Neural crest cell (in vitro differentiated cells): ENCODE data around the gene MYO1E. TPM values are rescaled to one million over a fixed set of nuclear protein-coding genes. Genes with fewer than 3 reads are reported as not detected.
A peak's percentile ranks its signal among the peaks of the same experiment; 100 is the strongest.
"Not testable (repeated sequence)": the region's sequence is repeated elsewhere in the genome, so short reads cannot be mapped to it uniquely, and the experiment has no call there.

ENCODE experiments used
- DNase-seq: peaks from one replicate; pipeline ENCODE4 v3.0.0; 2021; ENCODE audit warnings: low read depth, mixed read lengths, low spot score
- H3K27ac Mint-ChIP-seq: one replicate; pipeline ENCODE4 v1.8.0; 2021; ENCODE audit warnings: mild to moderate bottlenecking, mixed read lengths; ENCODE audit not compliant: unreplicated experiment
- H3K27me3 Mint-ChIP-seq: 2 replicates; pipeline ENCODE4 v1.8.0; 2021; ENCODE audit warnings: low read depth, mild to moderate bottlenecking, mixed read lengths
- H3K36me3 Mint-ChIP-seq: 2 replicates; pipeline ENCODE4 v1.8.0; 2021; ENCODE audit warnings: low read depth, mild to moderate bottlenecking, mixed read lengths
- H3K4me1 Mint-ChIP-seq: 2 replicates; pipeline ENCODE4 v1.8.0; 2021; ENCODE audit warnings: mixed read lengths
- H3K4me3 Mint-ChIP-seq: one replicate; pipeline ENCODE4 v1.8.0; 2021; ENCODE audit warnings: mild to moderate bottlenecking, mixed read lengths
- H3K9me3 Mint-ChIP-seq: 2 replicates; pipeline ENCODE4 v1.8.0; 2021; ENCODE audit warnings: mixed read lengths
- CTCF ChIP-seq: fragments of 200-600 bp; sonication (generic); conservative IDR thresholded peaks from 2 replicates; pipeline ENCODE4 v1.5.0; 2021; ENCODE audit warnings: antibody characterized with exemption, mild to moderate bottlenecking
- total RNA-seq: library from RNA; stranded (reverse); gene quantifications from 2 replicates; pipeline ENCODE4 v1.2.1, GENCODE V29; 2021

The MYO1E gene
- total RNA-seq, 1 donor from 2014 or later: 34.5 TPM

GRCh38 chr15:59165726-59166125 lies 206.9 kb downstream of the MYO1E start:
- DNase-seq: no peak
- H3K27me3 Mint-ChIP-seq: no peaks in the 10 kb centered on the region
- H3K9me3 Mint-ChIP-seq: no peaks in the 10 kb centered on the region
- no peak overlapping the region for H3K27ac Mint-ChIP-seq
- TF ChIP-seq CTCF: no peak
- peaks cover 6% of the 10 kb centered on the region for H3K36me3 Mint-ChIP-seq
- no peak overlapping the region for H3K4me3 Mint-ChIP-seq
- peaks cover 9% of the 10 kb centered on the region for H3K4me1 Mint-ChIP-seq

GRCh38 chr15:59162080-59162479 lies 210.6 kb downstream of the MYO1E start:
- H3K27ac Mint-ChIP-seq, DNase-seq, H3K4me3 Mint-ChIP-seq, H3K4me1 Mint-ChIP-seq, H3K27me3 Mint-ChIP-seq, H3K36me3 Mint-ChIP-seq, H3K9me3 Mint-ChIP-seq: not testable (repeated sequence)

GRCh38 chr15:59160880-59161593 lies 211.6 kb downstream of the MYO1E start:
- DNase-seq: peak; percentile 8
- Mint-ChIP-seq H3K27me3 (no peaks in the 10 kb centered on the region), H3K27ac (no peak overlapping the region), H3K36me3 (peaks cover 4% of the 10 kb centered on the region), H3K4me3 (no peak overlapping the region), H3K4me1 (no peaks in the 10 kb centered on the region), H3K9me3 (no peaks in the 10 kb centered on the region)
- peak; percentile 59 for TF ChIP-seq CTCF

- no peak overlapping the region for H3K4me3 Mint-ChIP-seq
- H3K36me3 Mint-ChIP-seq: peaks cover 7% of the 10 kb centered on the region
- no peak overlapping the region for H3K27ac Mint-ChIP-seq
Measured at GRCh38 chr15:59159210-59159609, 213.5 kb downstream of the MYO1E start.

GRCh38 chr15:59158701-59159034 lies 214.0 kb downstream of the MYO1E start:
- Mint-ChIP-seq H3K27ac (no peak overlapping the region), H3K4me1 (no peaks in the 10 kb centered on the region), H3K4me3 (no peak overlapping the region), H3K9me3 (no peaks in the 10 kb centered on the region), H3K27me3 (no peaks in the 10 kb centered on the region), H3K36me3 (peaks cover 8% of the 10 kb centered on the region)
- no peak for TF ChIP-seq CTCF
- no peak for DNase-seq

More at GRCh38 chr15:59159210-59159609, 213.5 kb downstream of the MYO1E start:
- no peak for DNase-seq
- no peaks in the 10 kb centered on the region for H3K27me3 Mint-ChIP-seq
- no peaks in the 10 kb centered on the region for H3K9me3 Mint-ChIP-seq
- H3K4me1 Mint-ChIP-seq: no peaks in the 10 kb centered on the region
- no peak for TF ChIP-seq CTCF

GRCh38 chr15:59157840-59158700 lies 214.6 kb downstream of the MYO1E start:
- Mint-ChIP-seq H3K4me3 (no peak overlapping the region), H3K9me3 (no peaks in the 10 kb centered on the region), H3K27ac (no peak overlapping the region), H3K4me1 (peaks cover under 1% of the 10 kb centered on the region), H3K27me3 (no peaks in the 10 kb centered on the region), H3K36me3 (peaks cover 14% of the 10 kb centered on the region)
- TF ChIP-seq CTCF: no peak
- no peak for DNase-seq
